ENCODE results near the gene TMEM125. TPM values are rescaled to one million over a fixed set of nuclear protein-coding genes. Genes with fewer than 3 reads are reported as not detected.

The TMEM125 gene
- total RNA-seq, 4 donors from 2014 or later, result not detected

DNA sequence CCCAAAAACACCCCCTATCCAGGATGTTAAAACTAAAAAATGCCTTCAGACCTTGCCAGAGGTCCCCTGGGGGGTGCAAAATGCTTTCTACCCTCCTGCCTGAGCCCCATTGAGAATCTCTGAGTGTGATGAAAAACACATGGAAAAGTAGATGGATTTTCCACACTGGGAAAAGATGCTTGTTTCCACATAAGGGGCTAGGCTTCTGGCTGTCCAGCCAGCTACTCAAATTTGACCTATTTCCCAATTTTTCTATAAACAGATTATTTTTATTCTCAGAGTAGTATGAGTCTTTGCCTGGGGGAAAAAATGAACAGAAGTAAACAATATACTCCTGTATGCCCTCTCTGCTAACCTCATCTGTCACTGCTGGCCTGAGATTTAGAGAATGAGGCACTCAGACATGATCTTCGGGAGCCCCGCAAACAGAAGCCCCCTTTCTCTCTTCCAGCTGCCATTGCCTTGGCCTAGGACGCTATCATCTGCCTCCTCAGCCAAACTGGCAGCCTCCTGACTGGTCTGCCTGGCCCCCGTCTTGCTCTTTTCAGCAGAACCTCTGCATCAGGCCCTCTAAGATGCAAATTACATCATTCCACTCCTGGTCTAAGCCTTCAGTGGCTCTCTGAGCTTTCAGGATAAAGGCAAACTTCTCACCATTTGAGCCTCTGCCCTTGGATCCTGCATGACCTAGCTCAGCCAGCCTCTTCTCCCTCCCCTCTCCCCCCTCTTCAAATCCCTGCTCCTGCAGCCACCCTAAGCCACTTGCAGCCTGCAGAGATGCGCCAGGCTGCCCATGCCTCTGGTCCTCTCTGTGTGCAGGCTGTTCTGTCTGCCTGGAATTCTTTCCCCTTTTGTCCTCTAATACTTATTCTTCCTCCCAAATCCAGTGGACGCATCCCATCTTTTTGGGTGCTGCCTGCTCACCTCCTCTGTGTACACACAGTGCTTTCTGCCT is 39.7 kb upstream of the TMEM125 start:
- TF ChIP-seq CTCF (IDR thresholded peaks at IDR 0.05; ENCODE audit: low read depth), result no peak

- TF ChIP-seq CTCF (IDR thresholded peaks at IDR 0.05; ENCODE audit: low read depth), result no peak
Measured at GRCh38 chr1:43232074-43232473, 37.7 kb upstream of the TMEM125 start.

DNA sequence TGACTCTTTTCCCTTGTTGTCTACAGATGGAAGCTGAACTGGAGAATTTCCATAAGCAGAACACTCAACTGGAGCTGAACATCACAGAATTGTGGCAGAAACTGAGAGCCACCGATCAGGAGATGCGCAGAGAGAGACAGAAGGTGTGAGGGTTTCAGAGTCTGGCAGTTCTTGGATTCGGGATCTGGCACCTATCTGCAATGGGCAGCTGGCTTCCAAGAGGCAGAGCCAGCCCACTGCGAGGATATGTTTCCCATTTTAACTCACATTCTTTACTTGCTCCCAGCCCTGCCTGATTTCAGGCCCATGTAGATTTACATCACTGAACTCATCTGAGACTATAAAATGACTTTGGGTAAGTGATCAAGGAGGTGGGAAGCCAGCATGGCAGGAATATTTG is 37.3 kb upstream of the TMEM125 start:
- no peak for TF ChIP-seq CTCF (IDR thresholded peaks at IDR 0.05; ENCODE audit: low read depth)

DNA sequence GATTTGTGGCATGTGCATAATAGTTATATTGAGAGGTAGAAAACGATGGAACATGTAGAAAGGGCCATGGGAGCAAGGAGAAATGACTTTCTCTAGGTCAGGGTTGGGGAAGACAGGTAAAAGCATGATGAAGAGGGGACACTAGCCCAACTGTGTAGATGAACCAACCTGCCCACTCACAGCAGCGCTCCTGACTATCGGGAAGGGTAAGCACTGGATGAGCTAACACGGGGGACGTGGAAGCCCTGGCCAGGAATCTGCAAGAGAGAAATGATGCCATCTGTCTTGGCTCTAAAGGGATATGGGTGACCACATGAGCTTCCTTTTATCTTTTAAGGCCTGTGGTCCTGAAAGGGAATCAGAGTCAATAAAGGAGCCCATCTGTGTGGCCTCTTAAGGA is 36.2 kb upstream of the TMEM125 start:
- no peak for TF ChIP-seq CTCF (IDR thresholded peaks at IDR 0.05; ENCODE audit: low read depth)

- no peak for TF ChIP-seq CTCF (IDR thresholded peaks at IDR 0.05; ENCODE audit: low read depth)
Measured at GRCh38 chr1:43234267-43234666, 35.5 kb upstream of the TMEM125 start.

GRCh38 chr1:43235040-43235439 is 34.7 kb upstream of the TMEM125 start:
- no peak for TF ChIP-seq CTCF (IDR thresholded peaks at IDR 0.05; ENCODE audit: low read depth)

- TF ChIP-seq CTCF (IDR thresholded peaks at IDR 0.05; ENCODE audit: low read depth), result no peak
Measured at GRCh38 chr1:43235451-43236121, 34.2 kb upstream of the TMEM125 start.
